GM19372 (cell line): Measurements from ENCODE around the gene ZMIZ2.
"Not testable (repeated sequence)": the region's sequence is repeated elsewhere in the genome, so short reads cannot be mapped to it uniquely, and the experiment has no call there.

ENCODE experiments used
- ATAC-seq: cut with Tn5 transposase; IDR thresholded peaks from one replicate; pipeline ENCODE4 v1.9.1; 2021; ENCODE audit warnings: mild to moderate bottlenecking, low read depth, moderate library complexity; ENCODE audit not compliant: unreplicated experiment

The ZMIZ2 gene

GRCh38 chr7:44726250-44726649 lies 22.4 kb upstream of the ZMIZ2 start:
- not testable (repeated sequence) for ATAC-seq

GRCh38 chr7:44727158-44727936 lies 21.3 kb upstream of the ZMIZ2 start:
- no peak for ATAC-seq

- no peak for ATAC-seq
Measured at GRCh38 chr7:44727937-44728262, 20.7 kb upstream of the ZMIZ2 start.

GRCh38 chr7:44729949-44730590 lies 18.6 kb upstream of the ZMIZ2 start:
- no peak for ATAC-seq

GRCh38 chr7:44732971-44733370 lies 15.7 kb upstream of the ZMIZ2 start:
- ATAC-seq: not testable (repeated sequence)

GRCh38 chr7:44733708-44734481 lies 14.8 kb upstream of the ZMIZ2 start:
- ATAC-seq: no peak

- no peak for ATAC-seq
Measured at GRCh38 chr7:44735403-44736165, 13.1 kb upstream of the ZMIZ2 start.

- ATAC-seq: no peak
Measured at GRCh38 chr7:44736896-44737295, 11.8 kb upstream of the ZMIZ2 start.

- ATAC-seq: no peak
Measured at GRCh38 chr7:44738051-44738723, 10.5 kb upstream of the ZMIZ2 start.

GRCh38 chr7:44738876-44739665 lies 9.6 kb upstream of the ZMIZ2 start:
- ATAC-seq: no peak

GRCh38 chr7:44740055-44740454 lies 8.6 kb upstream of the ZMIZ2 start:
- ATAC-seq: no peak

- no peak for ATAC-seq
Measured at GRCh38 chr7:44743750-44744149, 4.9 kb upstream of the ZMIZ2 start.

GRCh38 chr7:44748948-44749731 lies 493 bp downstream of the ZMIZ2 start:
- peak; percentile 22 for ATAC-seq

- no peak for ATAC-seq
Measured at GRCh38 chr7:44749992-44750391, 1.3 kb downstream of the ZMIZ2 start.

- no peak for ATAC-seq
Measured at GRCh38 chr7:44750424-44750823, 1.8 kb downstream of the ZMIZ2 start.

GRCh38 chr7:44750921-44751571 lies 2.4 kb downstream of the ZMIZ2 start:
- peak; percentile 41 for ATAC-seq

- no peak for ATAC-seq
Measured at GRCh38 chr7:44752822-44753221, 4.2 kb downstream of the ZMIZ2 start.
